K562 (cell line): Measurements from ENCODE around the gene SYT7.

ENCODE experiments used
- ELF4 ChIP-seq: fragments of 450-650 bp; formaldehyde crosslinking; IDR thresholded peaks from 2 replicates; pipeline ENCODE4 v1.4.0; 2022; ENCODE audit warnings: missing genetic modification characterization
- TF ChIP-seq, protein P1 (sequence below): sonication (generic); formaldehyde crosslinking; IDR thresholded peaks from 2 replicates; pipeline ENCODE4 v1.8.1; 2023; ENCODE audit warnings: mild to moderate bottlenecking, missing genetic modification reagents

DNA sequence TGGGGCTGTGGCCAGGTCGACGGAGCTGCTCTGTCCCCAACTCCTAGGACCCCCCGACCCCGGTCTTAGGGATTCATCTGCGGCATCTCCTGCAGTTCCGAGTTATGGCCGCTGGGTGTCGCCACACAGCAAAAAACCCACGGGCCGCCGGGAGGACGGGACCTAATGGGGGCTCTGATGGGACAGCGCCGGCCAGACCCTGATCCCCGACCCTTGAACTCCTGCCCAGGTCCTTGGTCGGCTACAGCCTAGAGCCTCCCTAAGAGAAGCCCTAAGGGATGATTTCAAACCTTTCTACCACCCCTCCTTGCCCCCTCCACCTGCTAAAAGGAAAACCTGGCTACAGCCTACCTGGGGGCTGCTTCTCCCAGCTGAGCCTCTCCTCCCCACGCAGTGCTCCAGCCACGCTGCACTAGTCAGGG is 103.1 kb downstream of the SYT7 start:
- TF ChIP-seq, protein P1, sequence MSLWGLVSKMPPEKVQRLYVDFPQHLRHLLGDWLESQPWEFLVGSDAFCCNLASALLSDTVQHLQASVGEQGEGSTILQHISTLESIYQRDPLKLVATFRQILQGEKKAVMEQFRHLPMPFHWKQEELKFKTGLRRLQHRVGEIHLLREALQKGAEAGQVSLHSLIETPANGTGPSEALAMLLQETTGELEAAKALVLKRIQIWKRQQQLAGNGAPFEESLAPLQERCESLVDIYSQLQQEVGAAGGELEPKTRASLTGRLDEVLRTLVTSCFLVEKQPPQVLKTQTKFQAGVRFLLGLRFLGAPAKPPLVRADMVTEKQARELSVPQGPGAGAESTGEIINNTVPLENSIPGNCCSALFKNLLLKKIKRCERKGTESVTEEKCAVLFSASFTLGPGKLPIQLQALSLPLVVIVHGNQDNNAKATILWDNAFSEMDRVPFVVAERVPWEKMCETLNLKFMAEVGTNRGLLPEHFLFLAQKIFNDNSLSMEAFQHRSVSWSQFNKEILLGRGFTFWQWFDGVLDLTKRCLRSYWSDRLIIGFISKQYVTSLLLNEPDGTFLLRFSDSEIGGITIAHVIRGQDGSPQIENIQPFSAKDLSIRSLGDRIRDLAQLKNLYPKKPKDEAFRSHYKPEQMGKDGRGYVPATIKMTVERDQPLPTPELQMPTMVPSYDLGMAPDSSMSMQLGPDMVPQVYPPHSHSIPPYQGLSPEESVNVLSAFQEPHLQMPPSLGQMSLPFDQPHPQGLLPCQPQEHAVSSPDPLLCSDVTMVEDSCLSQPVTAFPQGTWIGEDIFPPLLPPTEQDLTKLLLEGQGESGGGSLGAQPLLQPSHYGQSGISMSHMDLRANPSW (CRISPR knock-in tag) = no peak
- TF ChIP-seq ELF4 (CRISPR knock-in tag) = no peak
